Tibial nerve (tissue), 4 donors: ENCODE data around the gene SEMA4G.

Experiments
- CTCF ChIP-seq, 5 experiments: fragments of 200-600 bp in 3 of 5; fragments of 450-650 bp in 2 of 5; sonication (generic) in 3 of 5; IDR thresholded peaks; one replicate each; pipeline ENCODE4 v1.5.1; 2016 to 2019; ENCODE audit warnings: antibody characterized with exemption in 5 of 5, mild to moderate bottlenecking in 3 of 5, moderate library complexity in 2 of 5
- EP300 ChIP-seq, 2 donors: sonication (generic); formaldehyde crosslinking; IDR thresholded peaks; one replicate each; pipeline ENCODE4 v1.6.1; 2017; ENCODE audit warnings: antibody characterized with exemption in 2 of 2, mild to moderate bottlenecking in 1 of 2
- POLR2A ChIP-seq, 2 donors: fragments of 450-650 bp; IDR thresholded peaks; one replicate each; pipeline ENCODE4 v1.6.1; 2017; ENCODE audit warnings: antibody characterized with exemption in 2 of 2, mild to moderate bottlenecking in 2 of 2, moderate library complexity in 2 of 2

DNA sequence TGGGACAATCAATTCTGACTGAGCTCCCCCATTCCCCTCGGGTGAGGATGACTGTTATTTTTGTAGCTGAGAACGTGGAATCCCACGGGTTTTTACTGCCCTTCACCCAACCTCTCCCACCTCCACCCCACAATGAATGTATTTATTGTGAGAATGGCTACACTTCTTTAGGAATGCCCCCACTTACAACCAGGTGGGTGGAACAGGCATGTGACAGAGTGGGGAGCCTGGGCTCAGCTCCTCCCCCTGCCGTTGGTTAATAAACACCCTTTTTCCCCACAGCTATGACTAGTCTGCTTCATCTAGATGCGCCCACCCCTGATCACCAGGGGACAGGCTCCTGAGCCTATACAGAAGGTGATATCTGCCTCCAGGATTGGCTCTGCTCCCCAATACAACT lies 16.0 kb downstream of the SEMA4G start:
- TF ChIP-seq CTCF (IDR thresholded peaks at IDR 0.05) (no peak), POLR2A (IDR thresholded peaks at IDR 0.05) (no peak), EP300 (IDR thresholded peaks at IDR 0.05) (peak in 1 of 2 donors; percentile 64)
